Uterus (tissue), 2 donors: ENCODE data around the gene TMEM63B.

ENCODE experiments used
- POLR2A ChIP-seq, 2 donors: fragments of 450-650 bp; IDR thresholded peaks; one replicate each; pipeline ENCODE4 v1.6.1; 2016; ENCODE audit warnings: antibody characterized with exemption in 2 of 2, mild to moderate bottlenecking in 1 of 2, moderate library complexity in 1 of 2
- TF ChIP-seq, protein P1 (sequence below), 4 experiments: fragments of 200-600 bp in 2 of 4; fragments of 450-650 bp in 2 of 4; sonication (generic) in 2 of 4; IDR thresholded peaks; one replicate each; pipeline ENCODE4 v1.5.1; 2016 to 2019; ENCODE audit warnings: antibody characterized with exemption in 4 of 4, mild to moderate bottlenecking in 2 of 4, moderate library complexity in 1 of 4

DNA sequence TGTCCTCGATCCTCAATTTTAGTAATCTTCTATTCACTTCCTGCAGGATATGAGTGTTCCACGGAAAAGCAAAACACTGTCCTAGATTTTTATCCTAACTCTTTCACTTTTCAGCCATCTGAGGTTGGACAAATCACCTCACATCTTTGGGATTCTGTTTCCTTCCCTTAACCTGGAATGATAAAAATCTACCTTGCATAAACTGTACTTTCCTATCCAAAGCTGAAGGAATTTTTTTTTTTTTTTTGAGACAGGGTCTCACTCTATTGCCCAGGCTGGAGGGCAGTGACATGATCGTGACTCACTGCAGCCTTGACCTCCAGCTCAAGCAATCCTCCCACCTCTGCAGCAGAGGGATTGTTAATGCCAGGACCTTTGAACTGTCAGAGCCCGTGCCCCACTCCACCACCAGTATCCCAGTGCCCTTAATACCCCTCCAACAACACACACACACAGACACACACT lies 51.8 kb downstream of the TMEM63B start:
- TF ChIP-seq, protein P1, sequence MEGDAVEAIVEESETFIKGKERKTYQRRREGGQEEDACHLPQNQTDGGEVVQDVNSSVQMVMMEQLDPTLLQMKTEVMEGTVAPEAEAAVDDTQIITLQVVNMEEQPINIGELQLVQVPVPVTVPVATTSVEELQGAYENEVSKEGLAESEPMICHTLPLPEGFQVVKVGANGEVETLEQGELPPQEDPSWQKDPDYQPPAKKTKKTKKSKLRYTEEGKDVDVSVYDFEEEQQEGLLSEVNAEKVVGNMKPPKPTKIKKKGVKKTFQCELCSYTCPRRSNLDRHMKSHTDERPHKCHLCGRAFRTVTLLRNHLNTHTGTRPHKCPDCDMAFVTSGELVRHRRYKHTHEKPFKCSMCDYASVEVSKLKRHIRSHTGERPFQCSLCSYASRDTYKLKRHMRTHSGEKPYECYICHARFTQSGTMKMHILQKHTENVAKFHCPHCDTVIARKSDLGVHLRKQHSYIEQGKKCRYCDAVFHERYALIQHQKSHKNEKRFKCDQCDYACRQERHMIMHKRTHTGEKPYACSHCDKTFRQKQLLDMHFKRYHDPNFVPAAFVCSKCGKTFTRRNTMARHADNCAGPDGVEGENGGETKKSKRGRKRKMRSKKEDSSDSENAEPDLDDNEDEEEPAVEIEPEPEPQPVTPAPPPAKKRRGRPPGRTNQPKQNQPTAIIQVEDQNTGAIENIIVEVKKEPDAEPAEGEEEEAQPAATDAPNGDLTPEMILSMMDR (IDR thresholded peaks at IDR 0.05) = no peak
- no peak for TF ChIP-seq POLR2A (IDR thresholded peaks at IDR 0.05)
